H9 (cell line): Measurements from ENCODE around the gene EBP. TPM values are rescaled to one million over a fixed set of nuclear protein-coding genes. Genes with fewer than 3 reads are reported as not detected.

Experiments used
- DNase-seq: peaks from one replicate; pipeline ENCODE4 v3.0.0-alpha.2; 2017
- H2AFZ ChIP-seq: one replicate; pipeline ENCODE4 v1.6.1; 2013; ENCODE audit warnings: mild to moderate bottlenecking, low read length, control low read depth, moderate library complexity
- H2AK5ac ChIP-seq: 2 replicates; pipeline ENCODE4 v1.6.1; 2013; ENCODE audit warnings: low read length, control low read depth, mixed read lengths; ENCODE audit not compliant: insufficient read length
- H2BK120ac ChIP-seq: one replicate; pipeline ENCODE4 v1.6.1; 2013; ENCODE audit warnings: low read depth, mild to moderate bottlenecking, low read length, control low read depth, inconsistent platforms; ENCODE audit not compliant: poor library complexity, severe bottlenecking
- H2BK12ac ChIP-seq: 2 replicates; pipeline ENCODE4 v1.6.1; 2013; ENCODE audit warnings: low read length, control low read depth, mixed read lengths, low read depth; ENCODE audit not compliant: insufficient read length
- H2BK15ac ChIP-seq: 2 replicates; pipeline ENCODE4 v1.6.1; 2013; ENCODE audit warnings: low read depth, low read length, control low read depth
- H2BK20ac ChIP-seq: one replicate; pipeline ENCODE4 v1.6.1; 2013; ENCODE audit warnings: low read depth, mild to moderate bottlenecking, low read length, control low read depth, inconsistent platforms; ENCODE audit not compliant: poor library complexity, severe bottlenecking
- H2BK5ac ChIP-seq: 2 replicates; pipeline ENCODE4 v1.6.1; 2013; ENCODE audit warnings: low read length, control low read depth, mixed read lengths; ENCODE audit not compliant: insufficient read length
- H3K14ac ChIP-seq: 2 replicates; pipeline ENCODE4 v1.6.1; 2013; ENCODE audit warnings: low read length, control low read depth; ENCODE audit not compliant: insufficient read depth
- H3K18ac ChIP-seq: 2 replicates; pipeline ENCODE4 v1.6.1; 2013; ENCODE audit warnings: low read depth, mild to moderate bottlenecking, mixed read lengths, low read length, control low read depth; ENCODE audit not compliant: insufficient read length
- H3K23ac ChIP-seq: 2 replicates; pipeline ENCODE4 v1.6.1; 2013; ENCODE audit warnings: low read length, control low read depth, mixed read lengths, low read depth; ENCODE audit not compliant: insufficient read length
- H3K23me2 ChIP-seq: 2 replicates; pipeline ENCODE4 v1.6.1; 2013; ENCODE audit warnings: low read depth, mild to moderate bottlenecking, mixed read lengths, low read length, control low read depth; ENCODE audit not compliant: insufficient read length, poor library complexity, severe bottlenecking
- H3K27ac ChIP-seq: 2 replicates; pipeline ENCODE4 v1.5.1; 2013; ENCODE audit warnings: low read length, control low read depth, mixed read lengths, low read depth; ENCODE audit not compliant: insufficient read length
- H3K27me3 ChIP-seq: 2 replicates; pipeline ENCODE4 v1.6.1; 2013; ENCODE audit warnings: low read length, control low read depth, inconsistent platforms; ENCODE audit not compliant: insufficient read depth
- H3K4ac ChIP-seq: 2 replicates; pipeline ENCODE4 v1.6.1; 2013; ENCODE audit warnings: low read depth, mild to moderate bottlenecking, control low read depth, inconsistent platforms, low read length, moderate library complexity
- H3K4me1 ChIP-seq: 2 replicates; pipeline ENCODE4 v1.6.1; 2013; ENCODE audit warnings: low read length, control low read depth, inconsistent platforms; ENCODE audit not compliant: insufficient read depth
- H3K4me2 ChIP-seq: 2 replicates; pipeline ENCODE4 v1.6.1; 2013; ENCODE audit warnings: low read length, control low read depth, mixed read lengths; ENCODE audit not compliant: insufficient read length, insufficient read depth
- H3K56ac ChIP-seq: 2 replicates; pipeline ENCODE4 v1.6.1; 2013; ENCODE audit warnings: low read depth, mild to moderate bottlenecking, mixed read lengths, low read length, control low read depth; ENCODE audit not compliant: insufficient read length
- H3K79me1 ChIP-seq: 2 replicates; pipeline ENCODE4 v1.6.1; 2013; ENCODE audit warnings: low read depth, mild to moderate bottlenecking, moderate library complexity, low read length, control low read depth, inconsistent platforms; ENCODE audit not compliant: insufficient read depth, poor library complexity, severe bottlenecking
- H3K79me2 ChIP-seq: 2 replicates; pipeline ENCODE4 v1.6.1; 2013; ENCODE audit warnings: low read length, control low read depth, inconsistent platforms; ENCODE audit not compliant: insufficient read depth
- H3K9ac ChIP-seq: 2 replicates; pipeline ENCODE4 v1.6.1; 2013; ENCODE audit warnings: low read length, control low read depth, mixed read lengths; ENCODE audit not compliant: insufficient read length; ENCODE audit errors: extremely low read depth
- H3K9me3 ChIP-seq: one replicate; pipeline ENCODE4 v1.6.1; 2013; ENCODE audit warnings: low read depth, low read length, inconsistent platforms; ENCODE audit not compliant: control insufficient read depth
- H3T11ph ChIP-seq: one replicate; pipeline ENCODE4 v1.6.1; 2013; ENCODE audit warnings: mild to moderate bottlenecking, low read length, control low read depth, inconsistent platforms
- H4K20me1 ChIP-seq: one replicate; pipeline ENCODE4 v1.6.1; 2013; ENCODE audit not compliant: control insufficient read depth, insufficient read length, insufficient read depth
- H4K5ac ChIP-seq: 2 replicates; pipeline ENCODE4 v1.6.1; 2013; ENCODE audit warnings: low read depth, mild to moderate bottlenecking, mixed read lengths, low read length, control low read depth; ENCODE audit not compliant: insufficient read length
- H4K8ac ChIP-seq: replicated peaks from 2 replicates; pipeline ENCODE4 v1.6.1; 2013; ENCODE audit warnings: low read length, control low read depth, mixed read lengths, low read depth; ENCODE audit not compliant: insufficient read length
- H4K91ac ChIP-seq: 2 replicates; pipeline ENCODE4 v1.6.1; 2013; ENCODE audit warnings: low read depth, mild to moderate bottlenecking, moderate library complexity, mixed read lengths, low read length, control low read depth; ENCODE audit not compliant: insufficient read length
- H3K27ac Mint-ChIP-seq, 3 experiments: 2 replicates in 2 of 3; 3 replicates in 1 of 3; pipeline ENCODE4 v1.8.0; 2020 to 2021; ENCODE audit warnings: mixed read lengths in 3 of 3, mild to moderate bottlenecking in 1 of 3, moderate library complexity in 1 of 3
- H3K27me3 Mint-ChIP-seq: 2 replicates; pipeline ENCODE4 v1.8.0; 2021; ENCODE audit warnings: low read depth, mild to moderate bottlenecking, moderate library complexity, mixed read lengths
- H3K36me3 Mint-ChIP-seq, 3 experiments: 2 replicates in 2 of 3; 3 replicates in 1 of 3; pipeline ENCODE4 v1.8.0; 2020 to 2021; ENCODE audit warnings: low read depth in 3 of 3, mixed read lengths in 3 of 3; ENCODE audit not compliant: insufficient read depth in 1 of 3
- H3K4me1 Mint-ChIP-seq, 2 experiments: 2 replicates each; pipeline ENCODE4 v1.8.0; 2020; ENCODE audit warnings: mixed read lengths in 2 of 2
- H3K4me3 Mint-ChIP-seq, 2 experiments: 2 replicates in 1 of 2; 3 replicates in 1 of 2; pipeline ENCODE4 v1.8.0; 2020 to 2021; ENCODE audit warnings: mild to moderate bottlenecking in 2 of 2, mixed read lengths in 2 of 2, moderate library complexity in 1 of 2
- H3K9me3 Mint-ChIP-seq, 2 experiments: 2 replicates in 1 of 2; 3 replicates in 1 of 2; pipeline ENCODE4 v1.8.0; 2020; ENCODE audit warnings: mild to moderate bottlenecking in 2 of 2, mixed read lengths in 2 of 2, moderate library complexity in 1 of 2
- whole genome bisulfite sequencing: extraction: QIAGEN DNeasy Blood & Tissue Kit; methylation state at CpG from one replicate; pipeline ENCODE4 v1.1.7; 2013; ENCODE audit warnings: missing lambda C conversion rate, low lambda C conversion rate, mixed read lengths; ENCODE audit not compliant: insufficient read length; ENCODE audit errors: extremely low coverage; 5-methylcytosine and 5-hydroxymethylcytosine counted together
- total RNA-seq: library from RNA; stranded (reverse); gene quantifications from 2 replicates; pipeline ENCODE4 v1.2.1, GENCODE V29; 2021
- TF ChIP-seq, protein P1 (sequence below): fragments of 200-600 bp; sonication (generic); conservative IDR thresholded peaks from 3 replicates; pipeline ENCODE4 v1.8.0; 2021; ENCODE audit warnings: antibody characterized with exemption, mild to moderate bottlenecking

Gene EBP
- total RNA-seq, 1 experiment from 2014 or later = 117 TPM

DNA sequence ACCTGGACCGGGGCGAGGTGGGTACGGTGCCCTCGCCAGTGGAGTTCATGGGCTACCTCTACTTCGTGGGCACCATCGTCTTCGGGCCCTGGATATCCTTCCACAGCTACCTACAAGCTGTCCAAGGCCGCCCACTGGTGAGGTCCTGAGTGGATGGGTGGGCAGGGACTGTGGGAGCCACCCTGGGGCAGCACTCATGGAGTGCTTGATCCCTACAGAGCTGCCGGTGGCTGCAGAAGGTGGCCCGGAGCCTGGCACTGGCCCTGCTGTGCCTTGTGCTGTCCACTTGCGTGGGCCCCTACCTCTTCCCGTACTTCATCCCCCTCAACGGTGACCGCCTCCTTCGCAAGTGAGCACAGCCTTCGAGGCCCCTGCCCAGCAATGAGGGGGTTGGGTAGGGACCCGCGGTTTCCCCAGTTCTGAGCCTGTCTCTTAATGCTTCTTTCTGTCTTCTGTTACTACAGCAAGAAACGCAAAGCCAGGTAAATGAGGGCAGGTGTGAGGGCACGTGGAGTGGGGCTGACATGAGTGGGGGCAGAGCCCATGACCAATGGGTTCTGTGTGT lies 9.2 kb upstream of the EBP start:
- H2AFZ ChIP-seq = no peak overlapping the region
- H3K27me3 ChIP-seq = no peaks in the 10 kb centered on the region
- peaks cover 3 to 8% of the 10 kb centered on the region in 2 experiments; a peak in 3 of 4 replicates for H3K4me1 Mint-ChIP-seq
- H3K18ac ChIP-seq = no peak overlapping the region
- H2BK5ac ChIP-seq = no peak overlapping the region
- no peak overlapping the region for H2BK15ac ChIP-seq
- no peak overlapping the region for H2BK12ac ChIP-seq
- no peak for DNase-seq
- H3K9ac ChIP-seq = no peak overlapping the region
- TF ChIP-seq, protein P1, sequence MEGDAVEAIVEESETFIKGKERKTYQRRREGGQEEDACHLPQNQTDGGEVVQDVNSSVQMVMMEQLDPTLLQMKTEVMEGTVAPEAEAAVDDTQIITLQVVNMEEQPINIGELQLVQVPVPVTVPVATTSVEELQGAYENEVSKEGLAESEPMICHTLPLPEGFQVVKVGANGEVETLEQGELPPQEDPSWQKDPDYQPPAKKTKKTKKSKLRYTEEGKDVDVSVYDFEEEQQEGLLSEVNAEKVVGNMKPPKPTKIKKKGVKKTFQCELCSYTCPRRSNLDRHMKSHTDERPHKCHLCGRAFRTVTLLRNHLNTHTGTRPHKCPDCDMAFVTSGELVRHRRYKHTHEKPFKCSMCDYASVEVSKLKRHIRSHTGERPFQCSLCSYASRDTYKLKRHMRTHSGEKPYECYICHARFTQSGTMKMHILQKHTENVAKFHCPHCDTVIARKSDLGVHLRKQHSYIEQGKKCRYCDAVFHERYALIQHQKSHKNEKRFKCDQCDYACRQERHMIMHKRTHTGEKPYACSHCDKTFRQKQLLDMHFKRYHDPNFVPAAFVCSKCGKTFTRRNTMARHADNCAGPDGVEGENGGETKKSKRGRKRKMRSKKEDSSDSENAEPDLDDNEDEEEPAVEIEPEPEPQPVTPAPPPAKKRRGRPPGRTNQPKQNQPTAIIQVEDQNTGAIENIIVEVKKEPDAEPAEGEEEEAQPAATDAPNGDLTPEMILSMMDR = no peak
- no peak overlapping the region for H3K56ac ChIP-seq
- no peaks in the 10 kb centered on the region for H3K79me2 ChIP-seq
- H3T11ph ChIP-seq = no peak overlapping the region
- H3K36me3 Mint-ChIP-seq = peaks cover 18 to 30% (median 29%) of the 10 kb centered on the region in 3 experiments; a peak in 6 of 7 replicates
- H3K9me3 ChIP-seq = peaks cover 44% of the 10 kb centered on the region
- no peaks in the 10 kb centered on the region for H3K4me1 ChIP-seq
- no peak overlapping the region for H2AK5ac ChIP-seq
- no CpG with 5 or more reads among the region's 20 CpGs for WGBS
- H2BK20ac ChIP-seq = no peak overlapping the region
- H2BK120ac ChIP-seq = no peak overlapping the region
- H4K20me1 ChIP-seq = no peaks in the 10 kb centered on the region
- no peak overlapping the region for H3K4ac ChIP-seq
- no peak overlapping the region for H4K5ac ChIP-seq
- H3K9me3 Mint-ChIP-seq = peaks cover 69 to 83% of the 10 kb centered on the region in 2 experiments
- no peak overlapping the region for H3K27ac Mint-ChIP-seq
- no peak overlapping the region for H3K4me3 Mint-ChIP-seq
- no peaks in the 10 kb centered on the region for H3K79me1 ChIP-seq
- H4K91ac ChIP-seq = no peak overlapping the region
- no peak overlapping the region for H3K23ac ChIP-seq
- peaks cover 5% of the 10 kb centered on the region for H3K23me2 ChIP-seq
- H4K8ac ChIP-seq = no peak overlapping the region
- H3K4me2 ChIP-seq = no peak overlapping the region
- no peak overlapping the region for H3K14ac ChIP-seq
- H3K27ac ChIP-seq = no peak overlapping the region
- H3K27me3 Mint-ChIP-seq = peaks cover 5% of the 10 kb centered on the region
